HEK293 (cell line): ENCODE results near the gene SAE1.

Source experiments
- CTCF ChIP-seq: fragments of 450-650 bp; formaldehyde crosslinking; IDR thresholded peaks from 2 replicates; pipeline ENCODE4 v1.5.1; 2016; ENCODE audit warnings: missing biosample characterization, missing genetic modification characterization
- ZBTB7A ChIP-seq: fragments of 450-650 bp; formaldehyde crosslinking; IDR thresholded peaks from 2 replicates; pipeline ENCODE4 v1.5.1; 2016; ENCODE audit warnings: low read depth, missing biosample characterization, missing genetic modification characterization
- ZNF24 ChIP-seq: fragments of 450-650 bp; formaldehyde crosslinking; IDR thresholded peaks from 2 replicates; pipeline ENCODE4 v1.5.1; 2016; ENCODE audit warnings: missing biosample characterization, missing genetic modification characterization

- TF ChIP-seq ZNF24 (tag by site-specific recombination) (no peak), CTCF (tag by site-specific recombination) (peak; percentile 77), ZBTB7A (tag by site-specific recombination) (no peak)
Measured at GRCh38 chr19:47247308-47247990, 116.8 kb downstream of the SAE1 start.
